SU-DHL-6 (cell line): Measurements from ENCODE around the gene SLC35D1.

ENCODE experiments used
- H2AFZ ChIP-seq: fragments of 200-600 bp; sonication (generic); 2 replicates; pipeline ENCODE4 v1.6.1; 2014; ENCODE audit warnings: low read depth, mild to moderate bottlenecking, moderate library complexity, mixed read lengths, antibody characterized with exemption, low read length; ENCODE audit not compliant: severe bottlenecking
- H3F3A ChIP-seq: fragments of 200-600 bp; shearing (Covaris generic); 2 replicates; pipeline ENCODE4 v1.6.0; 2016; ENCODE audit warnings: antibody characterized with exemption, mild to moderate bottlenecking; ENCODE audit not compliant: insufficient read depth
- H3K27ac ChIP-seq: fragments of 200-600 bp; sonication (generic); 2 replicates; pipeline ENCODE4 v1.5.1; 2016; ENCODE audit warnings: low read depth, mild to moderate bottlenecking, low read length, moderate library complexity, mixed read lengths
- H3K27me3 ChIP-seq: fragments of 200-600 bp; sonication (generic), shearing (Covaris generic); 2 replicates; pipeline ENCODE4 v1.6.0; 2014; ENCODE audit warnings: mild to moderate bottlenecking, low read length
- H3K36me3 ChIP-seq: fragments of 200-600 bp; sonication (generic); 2 replicates; pipeline ENCODE4 v1.6.1; 2014; ENCODE audit warnings: mild to moderate bottlenecking, low read length, mixed read lengths
- H3K4me2 ChIP-seq: fragments of 300-600, 200-600 bp; shearing (Covaris generic), sonication (generic); 2 replicates; pipeline ENCODE4 v1.6.0; 2014; ENCODE audit warnings: low read length, low read depth, mild to moderate bottlenecking; ENCODE audit not compliant: poor library complexity, severe bottlenecking
- H3K4me3 ChIP-seq: fragments of 200-600 bp; sonication (generic); 2 replicates; pipeline ENCODE4 v1.5.1; 2014; ENCODE audit warnings: antibody characterized with exemption, low read length, mild to moderate bottlenecking, mixed read lengths; ENCODE audit not compliant: insufficient read depth, poor library complexity, severe bottlenecking
- H3K79me2 ChIP-seq: fragments of 200-600 bp; sonication (generic); 2 replicates; pipeline ENCODE4 v1.6.1; 2014; ENCODE audit warnings: mild to moderate bottlenecking, low read length, moderate library complexity; ENCODE audit not compliant: insufficient read depth
- H3K9ac ChIP-seq: fragments of 200-600 bp; sonication (generic); 2 replicates; pipeline ENCODE4 v1.7.0; 2014; ENCODE audit warnings: mild to moderate bottlenecking, low read length
- H3K9me2 ChIP-seq: fragments of 200-600 bp; sonication (generic); replicated peaks from 2 replicates; pipeline ENCODE4 v1.6.1; 2014; ENCODE audit warnings: low read length; ENCODE audit not compliant: insufficient read depth
- H3K9me3 ChIP-seq: fragments of 200-600 bp; sonication (generic); 2 replicates; pipeline ENCODE4 v1.6.1; 2014; ENCODE audit warnings: low read length, mixed read lengths; ENCODE audit not compliant: insufficient read depth
- H4K20me1 ChIP-seq: fragments of 200-600 bp; sonication (generic); 2 replicates; pipeline ENCODE4 v1.6.1; 2014; ENCODE audit warnings: low read depth, mild to moderate bottlenecking, antibody characterized with exemption, low read length, moderate library complexity, mixed read lengths
- EZH2phosphoT487 ChIP-seq: fragments of 200-600 bp; sonication (generic), shearing (Covaris generic); conservative IDR thresholded peaks from 2 replicates; pipeline ENCODE4 v1.6.1; 2018; ENCODE audit warnings: mild to moderate bottlenecking, antibody characterized with exemption, low read length, moderate library complexity, mixed read lengths
- TF ChIP-seq, protein P1 (sequence below): fragments of 200-600 bp; sonication (generic); IDR thresholded peaks from one replicate; pipeline ENCODE4 v1.5.1; 2017; ENCODE audit warnings: antibody characterized with exemption, mild to moderate bottlenecking, low read length, moderate library complexity; ENCODE audit not compliant: insufficient read depth, poor library complexity, severe bottlenecking

SLC35D1 gene

GRCh38 chr1:66957938-66958337 is 96.0 kb downstream of the SLC35D1 start:
- Histone ChIP-seq H2AFZ (no peak overlapping the region), H3K27ac (no peak overlapping the region), H3K36me3 (peaks cover 57% of the 10 kb centered on the region), H3K27me3 (no peaks in the 10 kb centered on the region), H3K9me3 (no peaks in the 10 kb centered on the region), H3K9ac (no peak overlapping the region), H3K79me2 (peaks cover 10% of the 10 kb centered on the region), H3K9me2 (no peaks in the 10 kb centered on the region), H4K20me1 (peaks cover 4% of the 10 kb centered on the region; the same call in 1 of the 2 replicates), H3K4me3 (no peak overlapping the region), H3K4me2 (no peak overlapping the region), H3F3A (no peaks in the 10 kb centered on the region)
- TF ChIP-seq EZH2phosphoT487, result no peak
- TF ChIP-seq, protein P1, sequence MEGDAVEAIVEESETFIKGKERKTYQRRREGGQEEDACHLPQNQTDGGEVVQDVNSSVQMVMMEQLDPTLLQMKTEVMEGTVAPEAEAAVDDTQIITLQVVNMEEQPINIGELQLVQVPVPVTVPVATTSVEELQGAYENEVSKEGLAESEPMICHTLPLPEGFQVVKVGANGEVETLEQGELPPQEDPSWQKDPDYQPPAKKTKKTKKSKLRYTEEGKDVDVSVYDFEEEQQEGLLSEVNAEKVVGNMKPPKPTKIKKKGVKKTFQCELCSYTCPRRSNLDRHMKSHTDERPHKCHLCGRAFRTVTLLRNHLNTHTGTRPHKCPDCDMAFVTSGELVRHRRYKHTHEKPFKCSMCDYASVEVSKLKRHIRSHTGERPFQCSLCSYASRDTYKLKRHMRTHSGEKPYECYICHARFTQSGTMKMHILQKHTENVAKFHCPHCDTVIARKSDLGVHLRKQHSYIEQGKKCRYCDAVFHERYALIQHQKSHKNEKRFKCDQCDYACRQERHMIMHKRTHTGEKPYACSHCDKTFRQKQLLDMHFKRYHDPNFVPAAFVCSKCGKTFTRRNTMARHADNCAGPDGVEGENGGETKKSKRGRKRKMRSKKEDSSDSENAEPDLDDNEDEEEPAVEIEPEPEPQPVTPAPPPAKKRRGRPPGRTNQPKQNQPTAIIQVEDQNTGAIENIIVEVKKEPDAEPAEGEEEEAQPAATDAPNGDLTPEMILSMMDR, result no peak

GRCh38 chr1:66954208-66954607 is 99.7 kb downstream of the SLC35D1 start:
- Histone ChIP-seq H3K27me3 (no peaks in the 10 kb centered on the region), H2AFZ (no peak overlapping the region), H3K79me2 (peaks cover 13% of the 10 kb centered on the region), H3K36me3 (peaks cover 36% of the 10 kb centered on the region), H3K9me2 (no peaks in the 10 kb centered on the region), H3K27ac (no peak overlapping the region), H4K20me1 (peaks cover 1% of the 10 kb centered on the region; the same call in 1 of the 2 replicates), H3K9me3 (no peaks in the 10 kb centered on the region), H3F3A (no peaks in the 10 kb centered on the region), H3K4me3 (no peak overlapping the region), H3K9ac (no peak overlapping the region), H3K4me2 (no peak overlapping the region)
- TF ChIP-seq EZH2phosphoT487, result no peak
- TF ChIP-seq, protein P1, result no peak

DNA sequence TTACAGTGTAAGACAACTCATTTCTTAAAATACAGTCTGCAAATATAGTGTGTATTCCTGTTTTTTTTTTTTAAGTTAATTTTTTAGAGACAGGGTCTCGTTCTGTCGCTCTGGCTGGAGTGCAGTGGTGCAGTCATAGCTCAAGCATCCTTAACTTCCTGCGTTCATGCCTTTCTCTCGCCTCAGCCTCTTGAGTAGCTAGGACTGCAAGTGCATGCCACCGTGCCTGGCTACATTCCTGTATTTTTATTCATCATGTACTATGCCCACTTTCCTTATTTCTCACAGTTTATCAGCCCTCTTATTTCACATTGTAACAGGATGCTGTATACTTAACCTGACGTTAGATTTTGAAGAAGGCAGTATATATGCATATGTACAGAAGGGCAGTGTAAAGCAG is 102.4 kb downstream of the SLC35D1 start:
- peaks cover 38% of the 10 kb centered on the region; the same call in 1 of the 2 replicates for H3K36me3 ChIP-seq
- no peak overlapping the region for H3K4me2 ChIP-seq
- peaks cover 13% of the 10 kb centered on the region for H3K79me2 ChIP-seq
- H3K27me3 ChIP-seq, result no peaks in the 10 kb centered on the region
- H2AFZ ChIP-seq, result no peak overlapping the region
- H3K9me3 ChIP-seq, result no peaks in the 10 kb centered on the region
- no peak overlapping the region for H3K9ac ChIP-seq
- no peaks in the 10 kb centered on the region for H3K9me2 ChIP-seq
- no peak overlapping the region for H3K27ac ChIP-seq
- H3F3A ChIP-seq, result no peaks in the 10 kb centered on the region
- no peak for TF ChIP-seq EZH2phosphoT487
- TF ChIP-seq, protein P1, result no peak
- no peaks in the 10 kb centered on the region for H4K20me1 ChIP-seq
- no peak overlapping the region for H3K4me3 ChIP-seq
